NB4 (cell line): ENCODE results near the gene OMA1.
"Not testable (repeated sequence)": the region's sequence is repeated elsewhere in the genome, so short reads cannot be mapped to it uniquely, and the experiment has no call there.

Source experiments
- DNase-seq: peaks from one replicate; pipeline ENCODE4 v3.0.0; 2010; ENCODE audit warnings: low read depth
- H3K4me3 ChIP-seq: one replicate; pipeline ENCODE4 v1.5.1; 2011; ENCODE audit warnings: mild to moderate bottlenecking, low read depth, low read length, moderate library complexity
- CTCF ChIP-seq: IDR thresholded peaks from one replicate; pipeline ENCODE4 v1.5.1; 2012; ENCODE audit warnings: low read depth, low read length
- MAX ChIP-seq: IDR thresholded peaks from 2 replicates; pipeline ENCODE4 v1.6.1; 2011; ENCODE audit warnings: low read depth, low read length
- MYC ChIP-seq: IDR thresholded peaks from 2 replicates; pipeline ENCODE4 v1.6.1; 2011; ENCODE audit warnings: low read depth, low read length
- POLR2A ChIP-seq: IDR thresholded peaks from 2 replicates; pipeline ENCODE4 v1.6.1; 2011; ENCODE audit warnings: mild to moderate bottlenecking; ENCODE audit not compliant: insufficient read length; ENCODE audit errors: extremely low read depth

Gene OMA1

DNA sequence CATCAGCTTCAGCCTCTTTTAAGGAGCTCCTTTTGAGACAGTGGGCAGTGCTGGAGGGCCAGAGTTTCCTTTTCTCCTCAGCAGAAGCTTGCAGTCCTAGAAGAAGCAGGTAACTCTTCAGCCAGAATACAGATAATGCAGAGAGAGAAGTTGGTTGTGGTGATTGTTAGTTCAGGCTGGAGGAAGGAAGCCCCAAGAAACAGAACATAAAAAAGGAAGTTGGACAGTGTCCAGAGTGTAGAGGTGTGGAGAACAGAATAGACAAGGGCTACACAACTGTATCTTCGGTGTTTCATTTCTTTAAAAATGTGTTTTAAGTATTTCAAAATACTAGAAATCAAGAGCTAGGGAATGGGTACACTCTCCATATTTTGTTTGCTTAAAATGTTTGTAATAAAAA lies 37.0 kb upstream of the OMA1 start:
- no peak for TF ChIP-seq CTCF
- no peak for TF ChIP-seq MAX
- no peak for TF ChIP-seq MYC
- TF ChIP-seq POLR2A, result no peak
- DNase-seq, result peak; percentile 73
- no peak overlapping the region for H3K4me3 ChIP-seq

DNA sequence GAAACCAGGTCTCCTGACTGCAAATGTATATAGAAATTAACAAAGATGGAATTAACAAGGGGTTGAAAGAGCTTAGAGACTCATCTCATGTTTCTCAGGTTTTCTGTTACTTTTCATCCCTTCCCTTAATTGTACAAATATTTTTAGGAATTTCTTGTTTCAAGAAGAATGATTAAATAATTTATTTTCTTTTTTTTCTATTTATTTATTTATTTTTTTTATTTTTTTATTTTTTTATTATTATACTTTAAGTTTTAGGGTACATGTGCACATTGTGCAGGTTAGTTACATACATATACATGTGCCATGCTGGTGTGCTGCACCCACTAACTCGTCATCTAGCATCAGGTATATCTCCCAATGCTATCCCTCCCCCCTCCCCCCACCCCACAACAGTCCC lies 35.6 kb upstream of the OMA1 start:
- not testable (repeated sequence) for H3K4me3 ChIP-seq, DNase-seq

GRCh38 chr1:58581641-58582040 lies 35.1 kb upstream of the OMA1 start:
- H3K4me3 ChIP-seq, result no peak overlapping the region
- DNase-seq, result no peak
- TF ChIP-seq CTCF, result no peak
- no peak for TF ChIP-seq POLR2A
- TF ChIP-seq MYC, result no peak
- no peak for TF ChIP-seq MAX

DNA sequence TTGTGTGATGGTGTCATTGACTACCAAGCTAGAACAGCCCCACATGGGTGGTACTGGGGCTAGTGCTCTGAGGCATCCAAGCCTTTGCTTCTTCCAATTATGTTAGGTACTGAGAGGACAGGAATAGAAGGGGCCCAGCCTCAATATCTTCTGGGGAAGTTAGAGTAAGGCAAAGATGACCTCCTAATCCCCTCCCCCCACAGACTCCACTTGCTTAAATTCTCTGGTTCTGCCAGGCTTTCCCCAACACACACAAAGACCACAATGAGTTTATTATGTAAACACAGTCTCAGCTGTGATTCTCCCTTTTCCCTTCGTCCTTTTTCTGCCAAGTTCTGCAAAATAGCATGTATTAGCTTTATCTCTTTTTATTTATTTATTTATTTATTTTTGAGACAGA lies 33.7 kb upstream of the OMA1 start:
- DNase-seq, result no peak
- no peak overlapping the region for H3K4me3 ChIP-seq
- no peak for TF ChIP-seq CTCF
- TF ChIP-seq POLR2A, result no peak
- no peak for TF ChIP-seq MYC
- TF ChIP-seq MAX, result no peak

DNA sequence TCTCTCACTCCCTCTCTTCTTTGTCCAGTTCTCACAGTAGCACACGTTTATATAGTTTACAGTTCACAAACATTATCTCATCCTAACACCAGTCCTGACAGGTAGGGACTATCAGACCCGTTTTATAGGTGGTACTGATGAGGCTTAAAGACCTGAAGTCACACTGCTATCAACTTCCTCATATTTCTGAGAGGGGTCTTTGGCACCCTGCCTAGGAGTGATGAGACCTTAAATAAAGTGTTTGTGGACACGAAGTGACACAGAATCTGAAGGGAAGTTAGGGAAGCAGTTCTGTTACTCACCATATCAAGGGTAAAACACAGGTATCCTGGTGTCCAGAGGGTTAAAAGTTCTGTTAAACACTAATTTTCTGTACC lies 31.1 kb upstream of the OMA1 start:
- DNase-seq, result peak; percentile 13
- TF ChIP-seq POLR2A (no peak), MYC (no peak), MAX (no peak), CTCF (no peak)
- H3K4me3 ChIP-seq, result no peak overlapping the region

DNA sequence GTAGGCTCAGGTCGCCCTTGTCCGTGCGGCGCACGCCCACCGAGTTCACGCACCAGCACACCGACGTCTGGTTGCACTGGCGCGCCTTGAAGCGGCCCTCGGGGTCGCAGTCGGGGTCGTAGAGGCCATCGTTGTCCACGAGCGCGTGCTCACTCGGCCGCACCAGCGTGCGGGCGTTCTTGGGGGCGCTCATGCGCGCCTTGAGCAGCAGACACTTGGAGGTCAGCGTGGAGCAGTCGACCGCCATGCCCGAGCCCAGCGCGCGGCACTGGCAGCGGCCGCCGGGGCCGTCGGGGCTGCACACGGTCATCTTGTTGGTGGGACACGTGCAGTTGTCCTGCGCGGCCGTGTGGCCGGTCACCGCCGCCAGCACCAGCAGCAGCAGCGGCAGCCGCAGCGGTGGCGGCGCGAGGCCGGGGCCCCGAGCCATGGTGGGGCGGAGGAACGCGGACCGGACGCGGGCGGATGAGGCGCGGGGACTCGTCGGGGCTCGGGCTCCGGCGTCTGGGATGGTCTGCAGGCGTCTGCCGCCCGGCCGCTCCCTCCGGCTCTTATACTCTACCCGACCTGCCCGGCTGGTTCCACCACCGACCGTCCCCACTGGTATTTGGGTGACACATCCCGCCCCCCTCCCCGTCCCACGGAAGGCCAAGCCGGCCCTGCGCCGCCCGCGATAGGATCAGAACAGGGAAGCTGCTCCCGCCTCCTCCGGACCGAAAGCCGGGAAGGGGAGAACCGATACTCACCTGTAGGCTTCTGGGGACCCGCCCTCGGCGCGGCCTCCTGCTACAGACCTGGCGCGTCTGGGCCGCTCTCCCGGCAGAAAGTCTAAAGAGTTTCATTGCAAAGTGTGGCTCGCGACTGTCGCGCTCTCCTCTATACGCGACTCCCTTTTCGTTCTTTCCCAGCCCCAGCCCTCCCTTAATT lies 30.5 kb upstream of the OMA1 start, which contains the start of gene TACSTD2:
Gene TACSTD2 (minus strand): TSS at position 526 of the 927 bp plus-strand sequence. CDS start 96 bp downstream, at position 430.
- TF ChIP-seq CTCF (no peak), MYC (no peak), POLR2A (no peak)
- DNase-seq, result no peak
- H3K4me3 ChIP-seq, result no peak within 1 kb of the TSS
